Stimulated activated CD4-positive, alpha-beta T cell treated with anti-CD3 and anti-CD28 coated beads, TNF-alpha, amount 100 ng/mL, for 4 hours (primary cell): ENCODE measurements around the gene FNDC3A.

Experiments used
- DNase-seq, 3 experiments: peaks; one replicate each; pipeline ENCODE4 v3.0.0-alpha.2; 2020; ENCODE audit warnings: low read depth in 3 of 3

Gene FNDC3A

GRCh38 chr13:48975856-48976575 is at the start of gene FNDC3A:
Gene FNDC3A (plus strand): TSS chr13:48975912. CDS start chr13:49006191, 30,279 bp downstream.
- DNase-seq, result peak; percentile 75 to 79 (median 77)

DNA sequence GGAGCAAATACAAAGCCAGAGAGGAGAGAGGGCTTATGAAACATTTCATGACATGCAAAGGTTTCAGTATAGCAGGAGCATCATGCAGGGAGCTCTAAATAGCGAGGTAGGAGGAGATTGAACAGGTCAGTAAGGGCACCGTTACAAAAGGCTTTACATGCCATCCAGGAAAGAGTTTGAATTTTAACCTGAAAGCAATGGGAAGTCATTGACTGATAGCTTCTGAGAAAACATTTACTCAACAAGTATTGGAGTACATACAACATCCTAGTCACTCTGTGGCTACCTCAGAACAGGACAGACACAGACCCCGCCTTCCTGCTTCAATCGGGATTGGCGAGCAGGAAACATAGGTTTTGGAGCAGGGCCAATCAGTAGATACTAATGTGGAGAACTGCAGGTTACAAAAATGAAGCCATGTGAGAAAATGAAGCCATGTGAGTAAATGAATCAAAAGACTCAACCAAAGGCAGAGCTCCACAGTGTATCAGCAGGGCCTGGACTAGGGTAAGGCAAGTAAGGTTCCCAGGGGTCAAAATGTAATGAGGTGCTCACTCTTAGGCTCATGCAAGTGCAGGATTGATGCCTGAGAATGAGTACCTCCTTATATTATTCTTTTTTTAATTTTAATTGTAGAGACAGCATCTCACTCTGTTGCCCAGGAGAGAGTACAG is 46.8 kb upstream of the FNDC3A start:
- DNase-seq, result no peak

GRCh38 chr13:48930918-48931317 is 44.8 kb upstream of the FNDC3A start:
- no peak for DNase-seq

DNA sequence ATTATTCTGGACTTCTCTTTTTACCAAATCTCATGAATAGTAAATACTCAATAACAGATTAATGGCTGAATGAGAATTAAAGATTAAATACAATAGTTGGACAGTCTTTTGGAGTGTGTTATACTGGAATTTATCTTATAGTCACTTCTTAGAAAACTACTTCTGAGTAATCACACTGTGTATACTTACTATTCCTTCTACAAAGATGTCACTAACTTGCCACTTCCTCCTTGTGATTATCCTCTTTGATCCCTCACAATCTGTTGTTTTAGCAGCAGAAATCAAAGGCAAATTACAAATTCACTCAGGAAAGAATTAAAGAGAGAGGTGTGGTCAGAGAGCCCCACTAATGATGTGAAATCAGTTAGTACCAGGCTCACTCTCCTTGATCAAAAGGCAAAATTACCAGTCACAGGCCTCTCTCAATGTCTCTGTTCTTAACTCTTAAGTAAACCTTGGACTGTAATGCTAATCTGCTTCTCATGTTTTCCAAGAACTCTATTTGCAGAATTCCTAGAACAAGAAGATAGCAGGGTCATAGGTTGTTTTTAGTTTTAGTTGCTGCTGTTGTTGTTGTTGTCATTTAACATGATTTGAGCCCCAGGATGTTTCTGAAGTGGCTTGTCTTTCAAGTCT is 37.3 kb upstream of the FNDC3A start:
- DNase-seq, result no peak

GRCh38 chr13:48939728-48940127 is 36.0 kb upstream of the FNDC3A start:
- DNase-seq, result no peak

DNA sequence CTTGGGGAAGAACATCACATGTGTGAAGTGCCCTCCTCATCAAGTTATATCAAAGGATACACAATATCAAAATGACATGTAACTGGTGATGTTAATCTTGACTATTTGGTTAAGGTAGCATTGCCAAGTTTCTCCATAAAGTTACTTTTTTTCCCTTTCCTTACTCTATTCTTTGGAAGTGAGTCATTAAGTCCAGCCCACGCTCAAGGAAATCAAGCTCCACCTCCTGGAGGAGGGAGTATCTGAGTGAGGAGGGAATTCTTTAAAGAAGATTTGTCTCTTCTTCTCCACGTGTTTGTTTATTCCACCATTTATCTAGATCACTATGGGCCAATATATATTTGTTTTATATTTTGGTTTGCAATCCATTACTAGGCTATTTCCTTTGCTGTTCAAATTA is 33.6 kb upstream of the FNDC3A start:
- no peak for DNase-seq

GRCh38 chr13:48944221-48944620 is 31.5 kb upstream of the FNDC3A start:
- no peak for DNase-seq

- no peak for DNase-seq
Measured at GRCh38 chr13:48945626-48946025, 30.1 kb upstream of the FNDC3A start.

DNA sequence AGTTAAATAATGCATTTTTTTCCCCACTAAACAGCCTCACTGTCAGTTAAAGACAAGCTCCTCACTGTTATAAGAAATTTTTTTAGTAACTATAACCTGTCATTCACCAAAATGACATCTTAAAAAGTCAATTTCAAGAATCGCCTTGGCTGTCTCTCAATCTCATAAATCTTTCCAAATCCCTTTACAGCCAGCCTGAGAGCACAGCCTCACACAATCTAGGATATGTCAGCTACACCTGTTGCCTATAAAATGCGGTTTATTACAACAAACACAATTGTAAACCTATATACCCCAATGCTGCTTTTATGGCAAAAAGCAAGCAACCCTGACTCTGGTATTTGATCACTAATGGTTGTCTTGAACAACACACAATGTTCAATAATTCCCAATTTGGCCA is 29.5 kb upstream of the FNDC3A start:
- DNase-seq, result no peak

DNA sequence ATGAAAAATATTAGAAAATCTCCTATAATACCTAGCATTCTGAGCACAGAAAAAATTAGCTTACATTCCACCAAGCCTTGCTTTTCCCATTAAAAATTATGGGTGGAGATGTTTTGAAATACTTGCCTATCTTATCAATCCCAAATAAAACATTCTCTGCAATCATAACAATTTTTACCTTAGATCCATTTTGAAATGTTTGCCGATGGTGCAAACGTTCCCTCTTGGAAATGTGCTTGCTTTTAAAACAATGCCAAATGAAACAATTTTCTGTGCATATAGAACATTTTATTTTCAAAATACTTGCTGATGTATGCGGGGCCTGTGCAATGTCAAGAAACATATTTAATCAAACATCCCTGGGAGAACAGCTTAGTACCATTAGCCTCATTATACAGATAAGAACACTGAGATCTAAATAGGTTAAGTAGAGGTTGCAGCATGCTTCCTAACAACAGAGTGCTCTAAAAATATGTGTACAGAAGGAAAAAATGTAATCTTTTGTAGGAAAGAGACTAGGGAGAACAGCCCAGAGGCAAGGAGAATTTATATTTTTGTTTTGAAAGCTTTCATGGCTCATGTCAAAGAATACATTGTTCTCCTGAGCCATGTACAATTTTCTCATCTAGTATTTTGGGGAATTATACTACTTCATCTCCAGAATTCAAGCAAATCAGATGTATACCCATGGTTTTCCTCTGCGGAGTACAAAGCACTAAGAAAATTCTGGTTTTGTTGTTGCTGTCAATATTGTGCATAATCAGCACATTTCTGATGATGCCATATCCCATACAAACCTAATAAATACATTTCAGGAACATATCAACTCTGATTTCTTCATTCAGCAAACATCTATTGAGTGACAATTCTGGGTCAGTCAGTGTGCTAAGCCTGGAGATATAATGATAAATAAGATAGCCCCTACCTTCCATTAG is 25.9 kb upstream of the FNDC3A start:
- DNase-seq, result no peak

DNA sequence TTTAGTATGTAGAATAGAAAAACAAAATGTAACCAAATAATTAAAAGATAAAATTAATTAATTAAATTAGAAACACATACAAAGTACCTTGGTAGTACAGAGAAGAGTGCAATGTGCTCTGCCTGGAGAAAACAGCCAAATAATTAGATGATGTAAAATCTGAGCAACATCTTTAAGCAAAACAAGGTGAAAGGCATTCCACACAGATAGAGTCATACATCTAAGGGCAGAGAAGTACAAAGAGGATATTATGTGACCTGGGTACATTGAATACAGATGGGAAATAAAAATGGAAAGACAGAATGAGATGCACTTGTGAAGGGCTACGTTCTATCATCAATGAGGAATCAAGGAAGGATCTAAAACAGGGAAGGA is 25.2 kb upstream of the FNDC3A start:
- DNase-seq, result no peak

GRCh38 chr13:48954081-48954480 is 21.6 kb upstream of the FNDC3A start:
- DNase-seq, result no peak

DNA sequence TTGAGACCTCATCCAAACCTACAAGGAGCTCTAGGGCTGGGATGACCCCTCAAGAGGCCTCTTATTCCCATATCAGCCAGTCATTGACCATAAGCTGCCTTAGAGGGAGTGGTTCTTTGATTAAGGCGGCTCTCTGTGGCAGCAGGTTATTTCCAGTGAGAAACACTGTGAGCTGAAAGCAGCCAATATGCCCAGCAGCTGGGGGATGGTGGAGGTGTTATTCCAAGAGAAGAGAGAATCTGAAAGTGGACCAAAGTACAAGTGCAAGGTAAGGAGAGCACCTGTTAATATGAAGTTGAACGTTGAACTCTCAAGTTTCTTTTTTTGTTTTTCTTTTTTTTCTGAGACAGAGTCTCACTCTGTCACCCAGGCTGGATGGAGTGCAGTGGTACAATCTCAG is 20.2 kb upstream of the FNDC3A start:
- DNase-seq, result no peak

GRCh38 chr13:48961379-48961778 is 14.3 kb upstream of the FNDC3A start:
- DNase-seq, result no peak

- DNase-seq, result no peak
Measured at GRCh38 chr13:48962281-48962680, 13.4 kb upstream of the FNDC3A start.

DNA sequence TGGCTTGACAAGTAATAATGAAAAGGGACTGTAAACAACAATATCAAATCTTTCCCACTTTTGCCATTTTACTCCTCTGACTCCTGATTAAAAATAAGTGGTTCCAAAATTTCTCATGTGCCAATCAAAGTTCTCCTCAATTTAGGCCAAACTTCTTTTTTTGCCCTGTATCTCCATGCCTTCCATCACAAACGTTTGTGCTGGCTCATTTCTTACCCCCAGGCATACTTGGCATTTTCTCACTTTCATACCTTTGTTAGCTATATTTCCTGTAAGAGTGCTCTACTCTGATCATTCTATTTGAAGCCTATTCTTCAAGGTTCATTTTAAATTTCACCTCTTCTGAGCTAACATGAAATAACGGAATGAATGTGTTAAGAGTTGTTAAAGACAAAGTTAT is 10.0 kb upstream of the FNDC3A start:
- DNase-seq, result no peak

GRCh38 chr13:48969685-48970084 is 6.0 kb upstream of the FNDC3A start:
- DNase-seq, result no peak

- DNase-seq, result no peak
Measured at GRCh38 chr13:48973845-48974431, 1.8 kb upstream of the FNDC3A start.

GRCh38 chr13:48975101-48975855 is 434 bp upstream of the FNDC3A start:
- DNase-seq, result peak in 2 of 3 experiments; percentile 31

GRCh38 chr13:48976576-48977285 is 1.0 kb downstream of the FNDC3A start:
- no peak for DNase-seq
